Body of pancreas (tissue), 4 donors: ENCODE measurements around the gene DGCR6L. TPM values are rescaled to one million over a fixed set of nuclear protein-coding genes. Genes with fewer than 3 reads are reported as not detected.

Experiments used
- ATAC-seq: fragments of 150-250 bp; one replicate; pipeline ENCODE4 v1.9.1; 2016
- DNase-seq, 4 donors: peaks; one replicate each; pipeline ENCODE4 v3.0.0-alpha.2; 2019
- H3K27ac ChIP-seq, 4 donors: fragments of 200-600 bp; sonication (generic); 1 replicate in 3 of 4; 2 replicates in 1 of 4; pipeline versions ENCODE4 v1.5.1 to v1.6.1; 2016 to 2019; ENCODE audit warnings: mild to moderate bottlenecking in 1 of 4, mixed read lengths in 1 of 4, moderate library complexity in 1 of 4
- H3K27me3 ChIP-seq, 2 donors: fragments of 200-600 bp; sonication (generic); one replicate each; pipeline ENCODE4 v1.6.0; 2016; ENCODE audit warnings: mild to moderate bottlenecking in 1 of 2
- H3K36me3 ChIP-seq, 2 donors: fragments of 200-600 bp; sonication (generic); replicated peaks in 1 of 2; 2 replicates each; pipeline ENCODE4 v1.5.1; 2016; ENCODE audit warnings: low read depth in 2 of 2; ENCODE audit not compliant: insufficient read depth in 1 of 2
- H3K4me1 ChIP-seq: fragments of 200-600 bp; sonication (generic); one replicate; pipeline ENCODE4 v1.6.0; 2016
- H3K4me3 ChIP-seq, 2 donors: fragments of 200-600 bp; sonication (generic); 1 replicate in 1 of 2; 2 replicates in 1 of 2; pipeline ENCODE4 v1.5.1; 2016 to 2019
- H3K9me3 ChIP-seq, 3 donors: fragments of 200-600 bp; sonication (generic); 1 replicate in 2 of 3; 2 replicates in 1 of 3; pipeline ENCODE4 v1.5.1; 2016
- POLR2A ChIP-seq, 3 donors: fragments of 450-650 bp; IDR thresholded peaks; one replicate each; pipeline ENCODE4 v1.6.1; 2016; ENCODE audit warnings: antibody characterized with exemption in 3 of 3, mild to moderate bottlenecking in 2 of 3
- WGBS, 2 donors: methylation state at CpG; one replicate each; pipeline ENCODE4 v1.1.5; 2017; 5-methylcytosine and 5-hydroxymethylcytosine counted together
- intact Hi-C: fragments of 100-400 bp; cut with DNase I; formaldehyde crosslinking; loops from one replicate; pipeline ENCODE4 v1.15.1; 2023
- total RNA-seq, 2 donors: library from RNA; depleted of rRNA; stranded (reverse); fragments of >200 nt; gene quantifications; one replicate each; pipeline ENCODE4 v1.1.0, GENCODE V29; 2016
- TF ChIP-seq, protein P1 (sequence below), 7 experiments: fragments of 450-650 bp in 4 of 7; fragments of 200-600 bp in 3 of 7; sonication (generic) in 3 of 7; IDR thresholded peaks; one replicate each; pipeline ENCODE4 v1.5.1; 2016 to 2019; ENCODE audit warnings: antibody characterized with exemption in 7 of 7

The DGCR6L gene
- total RNA-seq, 2 donors from 2014 or later = 24.4 to 52.4 TPM

DNA sequence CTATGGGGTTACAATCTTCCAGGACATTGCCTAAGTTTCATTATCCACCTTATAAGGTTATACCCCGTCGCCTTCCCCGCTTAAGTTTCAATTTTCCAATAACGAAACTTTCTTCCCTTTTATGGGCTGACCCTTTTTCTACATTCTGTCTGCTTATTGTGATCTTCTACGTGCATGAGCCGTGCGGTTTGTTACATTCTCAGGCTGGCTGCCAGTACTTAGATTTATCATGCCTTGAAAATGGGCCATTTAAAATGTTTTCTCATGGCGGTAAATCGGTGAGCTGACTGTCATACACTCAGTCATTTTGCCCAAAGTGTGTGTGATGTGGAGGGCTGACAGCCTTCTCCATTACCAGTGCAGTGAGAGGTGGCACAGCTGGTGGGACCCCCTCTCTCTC, 23.3 kb downstream of the DGCR6L start:
- Histone ChIP-seq H3K36me3 (no peaks in the 10 kb centered on the region), H3K4me3 (no peak overlapping the region), H3K27ac (no peak overlapping the region), H3K27me3 (no peaks in the 10 kb centered on the region), H3K9me3 (no peaks in the 10 kb centered on the region), H3K4me1 (peaks cover 14% of the 10 kb centered on the region)
- no peak for ATAC-seq
- TF ChIP-seq, protein P1, sequence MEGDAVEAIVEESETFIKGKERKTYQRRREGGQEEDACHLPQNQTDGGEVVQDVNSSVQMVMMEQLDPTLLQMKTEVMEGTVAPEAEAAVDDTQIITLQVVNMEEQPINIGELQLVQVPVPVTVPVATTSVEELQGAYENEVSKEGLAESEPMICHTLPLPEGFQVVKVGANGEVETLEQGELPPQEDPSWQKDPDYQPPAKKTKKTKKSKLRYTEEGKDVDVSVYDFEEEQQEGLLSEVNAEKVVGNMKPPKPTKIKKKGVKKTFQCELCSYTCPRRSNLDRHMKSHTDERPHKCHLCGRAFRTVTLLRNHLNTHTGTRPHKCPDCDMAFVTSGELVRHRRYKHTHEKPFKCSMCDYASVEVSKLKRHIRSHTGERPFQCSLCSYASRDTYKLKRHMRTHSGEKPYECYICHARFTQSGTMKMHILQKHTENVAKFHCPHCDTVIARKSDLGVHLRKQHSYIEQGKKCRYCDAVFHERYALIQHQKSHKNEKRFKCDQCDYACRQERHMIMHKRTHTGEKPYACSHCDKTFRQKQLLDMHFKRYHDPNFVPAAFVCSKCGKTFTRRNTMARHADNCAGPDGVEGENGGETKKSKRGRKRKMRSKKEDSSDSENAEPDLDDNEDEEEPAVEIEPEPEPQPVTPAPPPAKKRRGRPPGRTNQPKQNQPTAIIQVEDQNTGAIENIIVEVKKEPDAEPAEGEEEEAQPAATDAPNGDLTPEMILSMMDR (IDR thresholded peaks at IDR 0.05) = no peak
- TF ChIP-seq POLR2A (IDR thresholded peaks at IDR 0.05) = no peak
- no peak for DNase-seq
- WGBS, 2 donors = 79 to 85% methylated on average over 9 of the region's 9 CpGs
- intact Hi-C loops = loop anchor here (10.0 kb wide), 1 partner anchor 322 kb away; no protein-coding TSS in a partner anchor

DNA sequence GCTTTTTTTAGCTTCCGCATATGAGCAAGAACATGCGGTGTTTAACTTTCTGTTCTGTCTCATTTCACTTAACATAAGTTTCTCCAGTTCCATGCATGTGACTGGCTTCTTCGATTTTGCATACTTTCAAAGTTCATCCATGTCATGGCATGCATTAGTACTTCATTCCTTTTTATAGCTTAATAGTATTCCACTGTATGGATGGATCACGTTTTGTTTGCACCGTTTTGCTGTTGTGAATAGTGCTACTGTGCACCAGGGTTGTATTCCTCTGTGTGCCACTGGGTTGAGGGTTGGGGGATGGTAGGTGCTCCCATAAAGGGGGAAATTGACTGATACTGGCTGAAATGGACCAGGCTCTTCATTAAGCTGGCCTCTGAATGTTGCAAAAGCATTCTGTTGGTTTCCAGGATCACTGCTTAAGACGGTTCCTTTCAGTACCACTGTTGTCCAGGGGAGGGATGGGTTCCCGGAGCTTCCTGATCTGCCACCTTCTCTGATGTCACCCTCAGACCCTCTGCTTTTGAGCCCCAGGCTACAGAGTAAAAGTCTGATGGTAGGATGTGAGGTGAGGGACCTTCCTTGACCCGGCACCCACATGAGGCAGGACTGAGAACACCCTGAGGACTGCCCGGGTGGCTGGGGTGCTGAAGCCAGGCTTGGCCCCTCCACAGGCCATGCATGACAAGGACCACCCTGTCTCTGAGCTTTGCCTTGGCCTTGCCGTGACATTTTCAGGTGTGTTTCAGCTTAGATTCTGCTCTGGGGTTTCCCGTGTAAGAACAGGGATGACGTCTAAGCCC, 24.4 kb downstream of the DGCR6L start:
- intact Hi-C loops = loop anchor here (10.0 kb wide), 1 partner anchor 321 kb away; no protein-coding TSS in a partner anchor
- TF ChIP-seq, protein P1 (IDR thresholded peaks at IDR 0.05) = no peak
- Histone ChIP-seq H3K27ac (no peak overlapping the region), H3K4me1 (peaks cover 14% of the 10 kb centered on the region), H3K36me3 (no peaks in the 10 kb centered on the region), H3K4me3 (no peak overlapping the region), H3K27me3 (no peaks in the 10 kb centered on the region), H3K9me3 (no peaks in the 10 kb centered on the region)
- DNase-seq = no peak
- ATAC-seq = no peak
- 77 to 79% methylated on average over 11 to 12 of the region's 12 CpGs for WGBS, 2 donors

DNA sequence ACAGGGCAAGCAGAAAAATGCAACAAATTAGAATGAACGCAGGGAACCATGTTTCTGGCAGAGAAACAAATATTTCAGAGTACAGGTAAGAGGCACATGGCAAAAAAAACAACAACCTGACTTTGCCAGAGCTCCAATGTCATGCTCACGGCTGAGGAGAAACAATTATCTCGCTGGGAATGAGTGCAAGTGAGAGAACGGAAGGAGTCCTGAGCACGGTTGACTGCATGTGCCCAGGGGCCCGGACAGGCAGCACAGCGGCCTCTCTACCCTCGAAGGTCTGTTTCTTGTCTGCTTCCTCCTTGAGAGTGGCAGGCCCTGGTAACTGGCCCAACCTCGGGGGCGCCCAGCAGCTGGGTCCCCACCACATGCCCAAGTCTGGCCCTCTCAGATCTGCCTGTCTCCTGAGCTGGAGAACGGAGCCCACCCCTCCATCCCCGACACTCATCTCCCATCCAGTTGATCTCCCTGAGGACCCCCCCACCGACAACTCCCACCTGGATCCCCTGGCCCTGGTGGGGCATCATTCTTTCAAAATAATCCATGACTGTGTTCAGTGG, 27.1 kb downstream of the DGCR6L start:
- no peak for TF ChIP-seq POLR2A (IDR thresholded peaks at IDR 0.05)
- TF ChIP-seq, protein P1 (IDR thresholded peaks at IDR 0.05) = no peak
- 62 to 71% methylated on average over 13 of the region's 13 CpGs for WGBS, 2 donors
- Histone ChIP-seq H3K4me1 (no peaks in the 10 kb centered on the region), H3K9me3 (no peaks in the 10 kb centered on the region), H3K27ac (no peak overlapping the region), H3K4me3 (no peak overlapping the region), H3K36me3 (no peaks in the 10 kb centered on the region), H3K27me3 (no peaks in the 10 kb centered on the region)
- ATAC-seq = no peak
- intact Hi-C loops = loop anchor here (10.0 kb wide), 1 partner anchor 318 kb away; no protein-coding TSS in a partner anchor
- no peak for DNase-seq

DNA sequence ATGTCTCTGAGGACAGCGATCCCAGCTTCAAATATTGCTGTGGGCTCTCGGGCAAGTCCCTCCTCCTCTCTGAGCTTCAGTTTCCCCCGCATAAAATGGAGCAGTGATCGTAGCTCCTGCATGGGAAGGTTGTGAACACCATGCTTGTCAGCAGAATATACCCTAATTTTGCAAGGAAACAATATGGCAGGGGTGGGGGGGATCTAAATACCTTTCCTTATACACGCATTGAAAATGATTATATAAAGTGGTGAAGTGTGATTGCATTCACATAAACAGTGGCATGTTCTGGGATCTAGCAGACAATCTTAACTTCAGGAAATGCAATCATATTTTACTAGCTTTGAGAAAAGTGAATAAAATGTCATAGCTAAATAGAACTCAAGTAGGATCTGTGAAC, 27.8 kb downstream of the DGCR6L start:
- Histone ChIP-seq H3K27me3 (no peaks in the 10 kb centered on the region), H3K4me3 (no peak overlapping the region), H3K36me3 (no peaks in the 10 kb centered on the region), H3K4me1 (no peaks in the 10 kb centered on the region), H3K9me3 (no peaks in the 10 kb centered on the region), H3K27ac (no peak overlapping the region)
- no peak for DNase-seq
- intact Hi-C loops = loop anchor here (10.0 kb wide), 1 partner anchor 317 kb away; no protein-coding TSS in a partner anchor
- WGBS, 2 donors = 74 to 84% methylated on average over 5 of the region's 5 CpGs
- ATAC-seq = no peak
- TF ChIP-seq POLR2A (IDR thresholded peaks at IDR 0.05) = no peak
- TF ChIP-seq, protein P1 (IDR thresholded peaks at IDR 0.05) = no peak
